Measurements from ENCODE around the gene ZEB2. TPM values are rescaled to one million over a fixed set of nuclear protein-coding genes. Genes with fewer than 3 reads are reported as not detected.

Gene ZEB2
- total and polyA plus RNA-seq, 2 donors from 2014 or later = 8.3 to 136 TPM

- no peaks in the 10 kb centered on the region for H3K4me1 ChIP-seq (ENCODE audit: control insufficient read depth in 2 of 3, insufficient read depth in 2 of 3, low read depth in 1 of 3, low read length in 3 of 3)
- H3K27me3 ChIP-seq (ENCODE audit: control insufficient read depth, insufficient read depth, low read length) = no peaks in the 10 kb centered on the region
- no peak overlapping the region for H3K9ac ChIP-seq (ENCODE audit: low read length in 3 of 3)
- no peak overlapping the region for H3K27ac ChIP-seq (ENCODE audit: low read depth in 2 of 2, low read length in 2 of 2)
- FAIRE-seq (no peak), DNase-seq (peak in 1 of 5 donors; percentile 54)
- H3K4me3 ChIP-seq (ENCODE audit: low read length in 3 of 3) = no peak overlapping the region
- peaks cover 0 to 5% (median 2%) of the 10 kb centered on the region in 3 donors for H3K36me3 ChIP-seq (ENCODE audit: control insufficient read depth in 2 of 3, insufficient read depth in 3 of 3, low read length in 3 of 3)
- H3K9me3 ChIP-seq (ENCODE audit: control insufficient read depth in 2 of 3, insufficient read depth in 1 of 3, low read length in 3 of 3) = no peaks in the 10 kb centered on the region
- intact Hi-C loops (cut with DNase I) = no loop called here
- TF ChIP-seq CTCF (IDR thresholded peaks at IDR 0.05; ENCODE audit: borderline replicate concordance, extremely low read depth, insufficient read depth) = no peak
Measured at GRCh38 chr2:144414324-144414845, 105.5 kb downstream of the ZEB2 start.

DNA sequence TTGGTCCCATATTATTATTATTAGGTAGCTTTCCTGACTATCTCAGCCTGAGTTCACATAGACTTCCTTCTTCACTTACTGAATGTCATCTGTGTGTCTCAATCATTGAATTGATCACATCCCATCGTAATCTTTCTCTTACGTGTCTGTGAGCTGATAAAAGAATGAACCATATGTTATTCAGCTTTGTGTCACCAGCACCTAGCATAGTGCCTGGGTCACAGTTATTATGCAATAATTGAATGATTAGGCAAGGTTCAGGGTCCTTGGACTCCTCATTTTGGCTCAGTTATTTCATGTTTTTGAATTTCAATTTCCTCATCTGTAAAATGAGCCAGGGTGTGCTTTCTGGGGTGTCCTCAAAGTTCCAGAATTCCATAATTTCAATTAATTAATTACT, 107.2 kb downstream of the ZEB2 start:
- Histone ChIP-seq H3K9me3 (ENCODE audit: control insufficient read depth in 2 of 3, insufficient read depth in 1 of 3, low read length in 3 of 3) (no peaks in the 10 kb centered on the region), H3K4me3 (ENCODE audit: low read length in 3 of 3) (no peak overlapping the region), H3K36me3 (ENCODE audit: control insufficient read depth in 2 of 3, insufficient read depth in 3 of 3, low read length in 3 of 3) (peaks cover 0 to 5% (median 2%) of the 10 kb centered on the region in 3 donors), H3K27ac (ENCODE audit: low read depth in 2 of 2, low read length in 2 of 2) (no peak overlapping the region), H3K27me3 (ENCODE audit: control insufficient read depth, insufficient read depth, low read length) (no peaks in the 10 kb centered on the region), H3K4me1 (ENCODE audit: control insufficient read depth in 2 of 3, insufficient read depth in 2 of 3, low read depth in 1 of 3, low read length in 3 of 3) (no peaks in the 10 kb centered on the region), H3K9ac (ENCODE audit: low read length in 3 of 3) (no peak overlapping the region)
- TF ChIP-seq CTCF (IDR thresholded peaks at IDR 0.05; ENCODE audit: borderline replicate concordance, extremely low read depth, insufficient read depth) = no peak
- intact Hi-C loops (cut with DNase I) = no loop called here
- FAIRE-seq (no peak), DNase-seq (no peak)

DNA sequence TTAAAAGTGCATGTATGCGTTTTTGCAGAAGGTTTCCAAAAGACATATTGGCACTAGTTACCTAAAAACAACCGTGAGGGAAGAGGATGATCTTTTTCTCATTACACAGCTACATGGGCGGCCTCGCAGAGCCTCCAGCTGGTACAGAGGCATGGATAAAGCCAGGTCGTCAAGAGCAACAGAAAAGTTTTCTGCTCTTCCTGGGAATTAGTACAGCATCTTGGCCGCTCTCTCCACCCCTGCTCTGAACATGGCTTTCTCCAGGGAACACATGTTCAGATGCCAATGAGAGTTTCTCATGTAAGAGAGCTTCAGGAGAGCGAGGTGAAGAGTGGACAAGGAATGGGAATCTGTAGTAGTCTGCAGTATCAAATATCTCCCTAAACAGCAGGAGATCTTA, 108.4 kb downstream of the ZEB2 start:
- Histone ChIP-seq H3K4me3 (ENCODE audit: low read length in 3 of 3) (no peak overlapping the region), H3K36me3 (ENCODE audit: control insufficient read depth in 2 of 3, insufficient read depth in 3 of 3, low read length in 3 of 3) (no peaks in the 10 kb centered on the region), H3K4me1 (ENCODE audit: control insufficient read depth in 2 of 3, insufficient read depth in 2 of 3, low read depth in 1 of 3, low read length in 3 of 3) (no peaks in the 10 kb centered on the region), H3K9me3 (ENCODE audit: control insufficient read depth in 2 of 3, insufficient read depth in 1 of 3, low read length in 3 of 3) (no peaks in the 10 kb centered on the region), H3K27me3 (ENCODE audit: control insufficient read depth, insufficient read depth, low read length) (no peaks in the 10 kb centered on the region), H3K9ac (ENCODE audit: low read length in 3 of 3) (no peak overlapping the region), H3K27ac (ENCODE audit: low read depth in 2 of 2, low read length in 2 of 2) (no peak overlapping the region)
- intact Hi-C loops (cut with DNase I) = no loop called here
- no peak for TF ChIP-seq CTCF (IDR thresholded peaks at IDR 0.05; ENCODE audit: borderline replicate concordance, extremely low read depth, insufficient read depth)
- FAIRE-seq = no peak
- no peak for DNase-seq

DNA sequence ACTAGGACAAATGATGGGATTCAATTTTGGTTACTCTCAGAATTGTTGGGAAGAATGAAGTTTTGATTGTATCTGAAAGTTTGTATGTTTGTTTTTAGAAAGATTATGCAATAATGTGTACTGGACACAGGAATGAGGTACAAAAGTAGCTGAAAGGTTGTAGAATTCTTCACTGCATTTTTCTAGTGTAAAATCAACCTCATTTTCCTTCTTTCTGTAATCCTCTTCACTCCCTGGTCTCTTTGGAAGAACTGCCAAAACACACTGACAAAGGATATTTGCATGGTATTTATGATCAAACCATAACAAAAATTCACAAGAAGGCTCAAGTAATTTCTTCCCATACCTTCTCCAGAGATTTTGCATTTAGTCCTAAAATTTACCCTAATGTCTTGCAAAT, 110.7 kb downstream of the ZEB2 start:
- FAIRE-seq = no peak
- no peak for TF ChIP-seq CTCF (IDR thresholded peaks at IDR 0.05; ENCODE audit: borderline replicate concordance, extremely low read depth, insufficient read depth)

More for the DNA sequence above, 110.7 kb downstream of the ZEB2 start:
- H3K9ac ChIP-seq (ENCODE audit: low read length in 3 of 3) = no peak overlapping the region
- no peak overlapping the region for H3K4me3 ChIP-seq (ENCODE audit: low read length in 3 of 3)
- no peaks in the 10 kb centered on the region for H3K36me3 ChIP-seq (ENCODE audit: control insufficient read depth in 2 of 3, insufficient read depth in 3 of 3, low read length in 3 of 3)
- no peaks in the 10 kb centered on the region for H3K27me3 ChIP-seq (ENCODE audit: control insufficient read depth, insufficient read depth, low read length)
- H3K4me1 ChIP-seq (ENCODE audit: control insufficient read depth in 2 of 3, insufficient read depth in 2 of 3, low read depth in 1 of 3, low read length in 3 of 3) = peaks cover 0 to 3% (median 0%) of the 10 kb centered on the region in 3 donors
- H3K9me3 ChIP-seq (ENCODE audit: control insufficient read depth in 2 of 3, insufficient read depth in 1 of 3, low read length in 3 of 3) = no peaks in the 10 kb centered on the region
- DNase-seq = no peak
- intact Hi-C loops (cut with DNase I) = no loop called here
- H3K27ac ChIP-seq (ENCODE audit: low read depth in 2 of 2, low read length in 2 of 2) = no peak overlapping the region

All from kidney (tissue), 14 donors.